OCI-LY7 (cell line): ENCODE data around the gene MTCH2.

Experiments
- EZH2phosphoT487 ChIP-seq: fragments of 200-600 bp; sonication (generic); IDR thresholded peaks from 2 replicates; pipeline ENCODE4 v1.6.1; 2018; ENCODE audit warnings: low read depth, borderline replicate concordance, mild to moderate bottlenecking, mixed run types, antibody characterized with exemption, low read length, moderate library complexity, mixed read lengths
- TF ChIP-seq, protein P1 (sequence below): fragments of 200-600 bp; sonication (generic); conservative IDR thresholded peaks from 2 replicates; pipeline ENCODE4 v1.5.1; 2014; ENCODE audit warnings: mild to moderate bottlenecking, antibody characterized with exemption, low read length, moderate library complexity, mixed read lengths

DNA sequence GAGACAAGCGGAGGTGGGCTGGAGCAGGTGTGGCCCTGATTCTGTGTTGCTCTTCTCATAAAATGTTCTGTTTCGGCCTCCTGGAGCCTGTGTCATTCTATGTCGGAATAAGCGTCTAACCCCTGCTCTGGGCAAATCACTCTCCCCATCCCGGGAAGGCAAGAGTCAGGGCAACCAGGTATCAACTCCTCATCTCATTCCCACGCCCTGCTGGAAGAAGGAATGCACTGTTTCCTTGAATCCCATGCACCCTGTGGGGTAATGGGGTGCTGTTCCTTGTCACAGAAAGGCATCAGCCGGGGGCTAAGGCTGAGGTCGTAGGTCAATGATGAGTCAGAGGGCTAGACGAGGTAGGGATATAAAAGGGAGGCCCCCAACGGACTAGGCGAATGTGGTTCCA, 53.2 kb downstream of the MTCH2 start:
- TF ChIP-seq, protein P1, sequence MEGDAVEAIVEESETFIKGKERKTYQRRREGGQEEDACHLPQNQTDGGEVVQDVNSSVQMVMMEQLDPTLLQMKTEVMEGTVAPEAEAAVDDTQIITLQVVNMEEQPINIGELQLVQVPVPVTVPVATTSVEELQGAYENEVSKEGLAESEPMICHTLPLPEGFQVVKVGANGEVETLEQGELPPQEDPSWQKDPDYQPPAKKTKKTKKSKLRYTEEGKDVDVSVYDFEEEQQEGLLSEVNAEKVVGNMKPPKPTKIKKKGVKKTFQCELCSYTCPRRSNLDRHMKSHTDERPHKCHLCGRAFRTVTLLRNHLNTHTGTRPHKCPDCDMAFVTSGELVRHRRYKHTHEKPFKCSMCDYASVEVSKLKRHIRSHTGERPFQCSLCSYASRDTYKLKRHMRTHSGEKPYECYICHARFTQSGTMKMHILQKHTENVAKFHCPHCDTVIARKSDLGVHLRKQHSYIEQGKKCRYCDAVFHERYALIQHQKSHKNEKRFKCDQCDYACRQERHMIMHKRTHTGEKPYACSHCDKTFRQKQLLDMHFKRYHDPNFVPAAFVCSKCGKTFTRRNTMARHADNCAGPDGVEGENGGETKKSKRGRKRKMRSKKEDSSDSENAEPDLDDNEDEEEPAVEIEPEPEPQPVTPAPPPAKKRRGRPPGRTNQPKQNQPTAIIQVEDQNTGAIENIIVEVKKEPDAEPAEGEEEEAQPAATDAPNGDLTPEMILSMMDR: no peak
- TF ChIP-seq EZH2phosphoT487: no peak
